Small intestine (tissue), 7 donors: Measurements from ENCODE around the gene NNT. TPM values are rescaled to one million over a fixed set of nuclear protein-coding genes. Genes with fewer than 3 reads are reported as not detected.
A peak's percentile ranks its signal among the peaks of the same experiment; 100 is the strongest.
"Not testable (repeated sequence)": the region's sequence is repeated elsewhere in the genome, so short reads cannot be mapped to it uniquely, and the experiment has no call there.

ENCODE experiments used
- DNase-seq, 2 donors: peaks; one replicate each; pipeline versions ENCODE4 v3.0.0 to v3.0.0-alpha.2; 2013
- FAIRE-seq: peaks from 2 replicates; lab custom pipeline; 2012; peaks lifted over from hg19 to GRCh38; lab: Jason Lieb, UNC
- H3K27ac ChIP-seq, 3 donors: one replicate each; pipeline ENCODE4 v1.5.1; 2013; ENCODE audit warnings: low read length in 2 of 3, mild to moderate bottlenecking in 2 of 3, control low read depth in 1 of 3, inconsistent platforms in 1 of 3, low read depth in 1 of 3, moderate library complexity in 1 of 3
- H3K27me3 ChIP-seq, 3 donors: one replicate each; pipeline ENCODE4 v1.6.1; 2013; ENCODE audit warnings: low read length in 3 of 3, inconsistent platforms in 1 of 3; ENCODE audit not compliant: control insufficient read depth in 3 of 3, insufficient read depth in 3 of 3
- H3K36me3 ChIP-seq, 3 donors: one replicate each; pipeline ENCODE4 v1.6.1; 2013; ENCODE audit warnings: low read length in 3 of 3, inconsistent platforms in 1 of 3, low read depth in 1 of 3, mild to moderate bottlenecking in 1 of 3, moderate library complexity in 1 of 3; ENCODE audit not compliant: control insufficient read depth in 3 of 3, insufficient read depth in 2 of 3
- H3K4me1 ChIP-seq, 3 donors: one replicate each; pipeline ENCODE4 v1.6.1; 2013; ENCODE audit warnings: low read length in 2 of 3, inconsistent platforms in 1 of 3, low read depth in 1 of 3, mild to moderate bottlenecking in 1 of 3, moderate library complexity in 1 of 3; ENCODE audit not compliant: control insufficient read depth in 3 of 3, insufficient read depth in 2 of 3
- H3K4me3 ChIP-seq, 3 donors: one replicate each; pipeline ENCODE4 v1.5.1; 2013; ENCODE audit warnings: low read length in 3 of 3, control low read depth in 1 of 3, inconsistent platforms in 1 of 3, low read depth in 1 of 3, mild to moderate bottlenecking in 1 of 3, moderate library complexity in 1 of 3
- H3K9me3 ChIP-seq, 2 donors: one replicate each; pipeline ENCODE4 v1.6.1; 2013; ENCODE audit warnings: low read depth in 1 of 2, low read length in 1 of 2; ENCODE audit not compliant: control insufficient read depth in 2 of 2, insufficient read depth in 1 of 2
- WGBS, 3 donors: extraction: QIAGEN DNeasy Blood & Tissue Kit; methylation state at CpG; one replicate each; pipeline ENCODE4 v1.1.7; 2013; 5-methylcytosine and 5-hydroxymethylcytosine counted together
- polyA plus RNA-seq, 4 donors: library from polyadenylated mRNA; stranded (reverse) in 3 of 4; unstranded in 1 of 4; fragments of 200-250 nt in 3 of 4; fragments of 120-200 nt in 1 of 4; gene quantifications; one replicate each; pipeline versions ENCODE4 v1.2.1 to v1.2.3, GENCODE V29; 2013
- donor health status: healthy with polysubstance abuse.
- donor health status: control.
- donor health status: control.
- donor health status: Bipolar disorder and iron deficiency.
- donor health status: healthy.

The NNT gene
- polyA plus RNA-seq, 4 donors, result 7.4 to 46.0 (median 25.2) TPM

- DNase-seq, result no peak
- peaks cover 0 to 2% (median 0%) of the 10 kb centered on the region in 3 donors for H3K36me3 ChIP-seq
- H3K27me3 ChIP-seq, result no peaks in the 10 kb centered on the region
- H3K4me1 ChIP-seq, result no peaks in the 10 kb centered on the region
- no peak overlapping the region for H3K27ac ChIP-seq
- 88 to 96% (median 94%) methylated on average over 1 of the region's 1 CpG for WGBS, 3 donors
- no peak overlapping the region for H3K4me3 ChIP-seq
- H3K9me3 ChIP-seq, result peaks cover 0 to 3% of the 10 kb centered on the region in 2 donors
- no peak for FAIRE-seq
These were observed 13.7 kb upstream of the NNT start for GRCh38 chr5:43589310-43589709.

DNA sequence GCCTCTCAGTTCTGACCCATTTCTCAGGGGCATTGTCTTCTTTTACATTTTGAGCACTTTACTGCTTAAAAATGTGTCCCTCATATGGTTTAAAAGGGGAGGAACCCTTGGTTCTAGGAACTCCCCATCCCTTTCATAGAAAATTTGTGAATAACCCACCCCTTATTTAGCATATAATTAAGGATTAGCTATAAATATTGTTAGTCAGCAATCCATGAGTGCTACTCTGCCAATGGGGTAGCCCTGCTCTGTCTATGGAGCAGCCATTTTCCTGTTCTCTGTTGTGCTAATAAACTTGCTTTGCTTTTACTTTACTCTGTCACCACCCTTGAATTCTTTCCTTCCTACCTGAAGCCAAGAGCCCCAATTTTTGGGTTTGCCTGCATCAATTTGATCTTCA is 12.3 kb upstream of the NNT start:
- DNase-seq, result no peak
- Histone ChIP-seq H3K27ac (no peak overlapping the region), H3K9me3 (no peaks in the 10 kb centered on the region), H3K36me3 (peaks cover 0 to 4% (median 0%) of the 10 kb centered on the region in 3 donors), H3K4me3 (no peak overlapping the region), H3K27me3 (no peaks in the 10 kb centered on the region), H3K4me1 (no peaks in the 10 kb centered on the region)
- no peak for FAIRE-seq

GRCh38 chr5:43592363-43592762 is 10.6 kb upstream of the NNT start:
- Histone ChIP-seq H3K4me1 (no peaks in the 10 kb centered on the region), H3K27me3 (no peaks in the 10 kb centered on the region), H3K9me3 (no peaks in the 10 kb centered on the region), H3K27ac (no peak overlapping the region), H3K4me3 (no peak overlapping the region), H3K36me3 (peaks cover 0 to 4% (median 0%) of the 10 kb centered on the region in 3 donors)
- DNase-seq (no peak), FAIRE-seq (no peak)

GRCh38 chr5:43598927-43599326 is 4.1 kb upstream of the NNT start:
- not testable (repeated sequence) for H3K4me1 ChIP-seq, H3K36me3 ChIP-seq, H3K9me3 ChIP-seq, H3K27me3 ChIP-seq, FAIRE-seq, H3K4me3 ChIP-seq, H3K27ac ChIP-seq, DNase-seq
- 95 to 100% (median 99%) methylated on average over 1 of the region's 1 CpG for WGBS, 3 donors

DNA sequence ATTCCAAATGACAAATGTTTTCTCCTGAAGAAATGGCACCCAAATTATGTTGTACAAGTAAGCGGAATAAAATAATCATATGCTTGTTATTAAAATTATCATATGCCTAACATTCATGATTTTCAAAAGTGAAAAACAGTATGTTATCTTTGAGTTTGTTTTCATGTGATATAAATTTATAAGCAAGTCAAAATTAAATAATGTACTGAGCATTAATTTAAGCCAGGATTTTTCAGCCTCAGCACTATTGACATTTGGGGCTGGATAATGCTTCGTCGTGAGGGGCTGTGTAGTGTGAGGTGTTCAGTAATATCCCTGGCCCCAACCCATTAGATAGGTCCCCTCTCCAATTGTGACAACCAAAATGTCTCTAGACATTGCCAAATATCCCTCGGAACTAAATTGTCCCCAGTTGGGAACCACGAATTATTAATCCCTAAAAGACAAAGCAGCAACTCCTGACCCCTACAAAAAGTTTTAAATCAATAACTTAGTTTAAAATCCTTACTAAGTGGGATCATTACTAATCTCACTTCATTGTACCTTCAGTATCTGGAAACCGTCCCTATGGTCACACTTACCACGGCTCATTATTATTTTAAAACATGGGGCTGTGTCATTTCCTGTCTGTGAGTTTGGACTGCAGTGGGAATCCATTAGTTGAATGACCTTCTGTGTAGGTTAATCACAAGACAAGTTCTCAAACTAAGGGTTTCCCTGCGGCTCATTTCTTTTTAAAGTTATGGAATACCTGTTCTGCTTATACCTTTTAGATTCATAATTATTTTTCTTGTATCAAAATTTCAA is 1.3 kb upstream of the NNT start:
- peaks cover 0 to 1% (median 0%) of the 10 kb centered on the region in 3 donors for H3K36me3 ChIP-seq
- peak overlapping the region in 1 of 3 donors; percentile 72 for H3K4me3 ChIP-seq
- H3K27ac ChIP-seq, result peak overlapping the region in 2 of 3 donors; percentile 48 to 61
- FAIRE-seq (no peak), DNase-seq (peak; percentile 36 to 39)
- WGBS, 3 donors, result 49 to 57% (median 54%) methylated on average over 8 of the region's 8 CpGs
- H3K9me3 ChIP-seq, result no peaks in the 10 kb centered on the region
- H3K4me1 ChIP-seq, result peaks cover 0 to 9% (median 4%) of the 10 kb centered on the region in 3 donors
- H3K27me3 ChIP-seq, result no peaks in the 10 kb centered on the region

GRCh38 chr5:43603344-43604217 is 601 bp downstream of the NNT start:
- peaks cover 0 to 3% of the 10 kb centered on the region in 2 donors for H3K9me3 ChIP-seq

DNA sequence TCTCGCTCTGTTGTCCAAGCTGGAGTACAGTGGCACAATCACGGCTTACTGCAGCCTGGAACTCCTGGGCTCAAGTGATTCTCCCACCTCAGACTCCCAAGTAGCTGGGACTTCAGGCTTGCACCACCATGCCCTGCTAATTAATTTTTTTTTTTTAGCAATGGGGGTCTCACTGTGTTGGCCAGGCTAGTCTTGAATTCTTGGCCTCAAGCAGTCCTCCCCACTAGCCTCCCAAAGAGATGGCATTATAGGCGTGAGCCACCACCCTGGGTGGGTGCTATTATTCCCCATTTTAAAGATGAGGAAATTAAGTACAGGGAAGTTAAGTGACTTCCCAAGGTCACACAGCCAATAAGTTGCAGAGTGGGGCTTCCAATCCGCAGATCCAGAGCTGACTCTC is 1.7 kb downstream of the NNT start:
- no peak for DNase-seq
- WGBS, 3 donors, result 88 to 96% (median 90%) methylated on average over 4 of the region's 4 CpGs
- H3K36me3 ChIP-seq, result peaks cover 0 to 7% (median 3%) of the 10 kb centered on the region in 3 donors
- H3K9me3 ChIP-seq, result peaks cover 0 to 3% of the 10 kb centered on the region in 2 donors
- no peaks in the 10 kb centered on the region for H3K27me3 ChIP-seq
- peaks cover 0 to 9% (median 4%) of the 10 kb centered on the region in 3 donors for H3K4me1 ChIP-seq
- H3K27ac ChIP-seq, result no peak overlapping the region
- no peak overlapping the region for H3K4me3 ChIP-seq
- no peak for FAIRE-seq

More at GRCh38 chr5:43603344-43604217, 601 bp downstream of the NNT start:
- 1 to 2% (median 1%) methylated on average over 47 to 49 of the region's 49 CpGs for WGBS, 3 donors
- DNase-seq, result peak; percentile 74 to 82
- Histone ChIP-seq H3K36me3 (peaks cover 0 to 7% (median 1%) of the 10 kb centered on the region in 3 donors), H3K27ac (peak overlapping the region; percentile 27 to 97 (median 71)), H3K27me3 (no peaks in the 10 kb centered on the region), H3K4me3 (peak overlapping the region; percentile 72 to 85 (median 79)), H3K4me1 (peaks cover 0 to 9% (median 4%) of the 10 kb centered on the region in 3 donors)
- FAIRE-seq, result no peak

DNA sequence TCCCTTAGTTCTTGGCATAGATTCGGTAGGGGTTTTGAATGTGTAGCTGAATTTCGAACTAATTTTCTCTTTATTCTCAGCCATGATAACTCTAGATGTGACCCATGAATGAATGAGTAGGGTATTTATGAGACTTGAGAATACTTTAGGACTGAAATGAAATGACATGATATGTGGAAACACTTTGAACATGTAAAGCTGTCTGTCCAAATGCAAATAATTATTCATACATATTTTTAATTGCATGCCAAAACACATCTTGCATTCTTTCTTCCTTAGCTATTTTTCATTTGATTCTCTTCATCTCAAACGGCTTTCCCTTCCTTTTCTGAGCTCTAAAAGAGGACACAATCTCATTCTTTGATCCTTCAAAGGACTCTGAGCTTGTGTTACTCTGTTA is 3.4 kb downstream of the NNT start:
- 82 to 94% (median 90%) methylated on average over 3 of the region's 3 CpGs for WGBS, 3 donors
- FAIRE-seq, result no peak

More for the DNA sequence above, 3.4 kb downstream of the NNT start:
- H3K4me3 ChIP-seq, result no peak overlapping the region
- H3K9me3 ChIP-seq, result peaks cover 0 to 3% of the 10 kb centered on the region in 2 donors
- H3K27me3 ChIP-seq, result no peaks in the 10 kb centered on the region
- peaks cover 0 to 9% (median 6%) of the 10 kb centered on the region in 3 donors for H3K36me3 ChIP-seq
- no peak overlapping the region for H3K27ac ChIP-seq
- DNase-seq, result no peak
- H3K4me1 ChIP-seq, result peaks cover 0 to 9% (median 4%) of the 10 kb centered on the region in 3 donors
